HG03469 (cell line): Measurements from ENCODE around the gene NPB.
"Not testable (repeated sequence)": the region's sequence is repeated elsewhere in the genome, so short reads cannot be mapped to it uniquely, and the experiment has no call there.

Experiments
- ATAC-seq: cut with Tn5 transposase; IDR thresholded peaks from one replicate; pipeline ENCODE4 v1.9.1; 2021; ENCODE audit warnings: mild to moderate bottlenecking, moderate library complexity, moderate number of reproducible peaks; ENCODE audit not compliant: unreplicated experiment

Gene NPB

GRCh38 chr17:81910840-81911276 lies 8.8 kb downstream of the NPB start:
- ATAC-seq, result no peak

DNA sequence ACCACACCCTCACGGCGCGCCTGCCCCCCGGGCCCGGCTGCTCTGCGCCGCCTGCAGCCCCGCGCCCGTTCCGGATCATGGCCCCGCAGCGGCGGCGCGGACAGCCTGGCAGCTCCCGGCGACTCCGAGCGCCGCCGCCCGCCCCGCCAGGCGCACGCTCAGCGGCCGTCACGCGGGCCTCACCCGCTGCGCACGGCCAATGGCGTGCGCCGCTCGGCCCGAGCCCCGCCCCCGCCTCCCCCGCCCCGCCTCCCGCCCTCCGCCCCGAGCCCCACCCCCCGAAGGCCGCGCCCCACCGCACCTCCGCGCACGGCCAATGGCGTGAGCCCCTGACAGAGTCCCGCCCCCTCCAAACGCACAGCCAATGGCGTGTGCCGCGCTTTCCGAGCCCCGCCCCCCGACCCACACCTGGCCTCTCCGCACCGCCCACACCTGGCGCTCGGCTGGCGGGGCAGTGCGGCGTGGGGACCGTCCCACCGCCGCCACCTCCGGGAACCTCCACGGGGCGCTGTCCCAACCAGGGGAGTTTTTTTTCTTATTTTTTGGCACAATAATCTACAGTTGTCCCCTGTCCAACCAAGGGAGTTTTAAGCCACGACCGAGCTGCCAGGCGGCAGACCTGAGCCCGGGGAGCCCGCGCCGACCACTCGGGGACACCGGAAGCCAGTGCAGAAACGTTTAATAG lies 9.4 kb downstream of the NPB start, which contains the start of gene PCYT2:
Gene PCYT2 (minus strand): TSS at position 123 of the 685 bp plus-strand sequence. CDS start 44 bp downstream, at position 79.
- ATAC-seq, result no peak

- ATAC-seq, result no peak
These were observed 9.9 kb downstream of the NPB start for GRCh38 chr17:81911969-81912368.

- no peak for ATAC-seq
These were observed 10.6 kb downstream of the NPB start for GRCh38 chr17:81912441-81913309.

DNA sequence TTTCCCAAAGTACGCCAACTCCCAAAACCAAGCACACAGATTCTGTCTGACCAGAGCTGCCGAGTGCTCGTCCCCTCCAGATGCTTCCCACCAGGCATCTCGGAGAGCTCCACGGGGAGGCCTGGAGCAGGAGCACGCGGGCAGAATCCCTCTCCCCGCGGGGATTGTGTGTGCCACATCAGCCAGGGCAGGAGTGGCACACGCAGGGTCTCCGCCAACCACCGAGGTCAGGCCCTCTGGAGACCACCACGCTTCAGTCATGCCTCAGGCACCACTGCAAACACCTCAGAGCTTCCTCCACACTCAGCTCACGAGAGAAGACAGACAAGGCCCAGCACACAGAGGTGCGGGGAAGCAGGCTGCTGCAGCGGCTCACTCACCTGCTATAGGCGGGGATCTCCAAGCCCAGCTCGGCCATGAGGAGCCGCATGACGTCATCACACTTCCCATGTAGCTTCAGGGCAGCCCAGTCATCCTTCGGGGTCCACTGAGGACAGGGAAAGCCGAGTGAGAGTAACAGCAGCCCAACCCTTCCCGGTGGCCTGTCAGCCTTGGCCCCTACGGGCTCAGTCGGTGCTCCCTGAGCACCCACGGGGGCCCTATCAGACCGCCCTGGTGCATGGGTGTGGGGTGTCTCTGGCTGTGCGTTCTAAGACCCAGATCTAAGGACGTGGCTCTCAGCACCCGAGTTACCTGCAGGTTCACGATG lies 11.5 kb downstream of the NPB start:
- ATAC-seq, result no peak

GRCh38 chr17:81914103-81914850 lies 12.2 kb downstream of the NPB start:
- ATAC-seq, result no peak

DNA sequence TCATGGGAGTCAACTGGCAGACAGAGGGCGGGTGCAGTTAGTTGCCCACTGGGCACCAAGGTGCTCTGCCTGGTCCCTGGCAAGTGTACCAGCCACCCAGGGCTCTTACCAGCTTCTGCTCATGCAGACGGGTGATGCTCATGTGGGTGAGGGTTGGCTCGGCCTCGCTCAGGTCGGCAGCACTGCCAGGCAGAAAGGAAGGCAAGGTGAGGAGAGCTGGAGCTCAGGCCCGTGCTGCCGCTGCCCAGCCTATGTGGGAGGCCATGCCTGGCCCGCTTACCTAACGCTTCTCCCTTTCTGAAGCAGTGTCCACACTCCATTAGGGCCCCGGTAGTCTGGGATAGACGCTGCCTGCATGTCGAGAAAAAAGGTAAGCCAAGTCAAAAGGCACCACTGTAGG lies 13.3 kb downstream of the NPB start:
- ATAC-seq, result no peak

DNA sequence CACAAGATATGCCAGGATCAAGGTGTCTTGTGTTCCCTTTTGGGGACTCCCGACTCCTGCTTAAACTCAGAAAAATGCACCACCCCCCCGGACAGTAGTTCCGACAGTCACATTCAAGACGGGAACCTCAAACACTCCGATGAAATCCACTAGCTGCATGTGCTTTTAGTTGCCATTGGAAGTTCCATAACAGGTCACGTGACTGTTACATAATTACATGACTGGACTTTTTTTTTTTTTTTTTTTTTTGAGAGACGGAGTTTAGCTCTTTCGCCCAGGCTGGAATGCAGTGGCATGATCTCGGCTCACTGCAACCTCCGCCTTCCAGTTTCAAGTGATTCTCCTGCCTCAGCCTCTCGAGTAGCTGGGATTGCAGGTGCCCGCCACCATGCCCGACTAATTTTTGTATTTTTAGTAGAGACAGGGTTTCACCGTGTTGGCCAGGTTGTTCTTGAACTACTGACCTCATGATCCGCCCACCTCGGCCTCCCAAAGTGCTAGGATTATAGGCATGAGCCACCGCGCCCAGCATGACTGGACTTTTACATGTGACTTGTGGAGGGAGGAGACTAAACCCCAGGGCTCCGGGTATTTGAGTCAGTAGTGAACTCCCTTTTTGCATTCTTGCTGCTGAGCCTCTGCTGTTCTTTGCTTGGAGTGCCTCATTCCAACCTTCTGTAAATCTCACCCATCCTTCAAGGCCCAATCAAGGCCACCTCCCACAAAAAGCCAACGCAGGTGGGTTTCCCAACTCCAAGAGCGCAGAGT lies 14.4 kb downstream of the NPB start:
- no peak for ATAC-seq

GRCh38 chr17:81917565-81918332 lies 15.7 kb downstream of the NPB start, which contains the start of gene SIRT7:
SIRT7 (minus strand) TSS chr17:81918176; CDS start chr17:81918131, 45 bp downstream.
- ATAC-seq, result no peak

- not testable (repeated sequence) for ATAC-seq
These were observed 16.3 kb downstream of the NPB start for GRCh38 chr17:81918333-81918669.

GRCh38 chr17:81918832-81919545 lies 17.0 kb downstream of the NPB start:
- no peak for ATAC-seq

- ATAC-seq, result no peak
These were observed 18.8 kb downstream of the NPB start for GRCh38 chr17:81920612-81921536.

DNA sequence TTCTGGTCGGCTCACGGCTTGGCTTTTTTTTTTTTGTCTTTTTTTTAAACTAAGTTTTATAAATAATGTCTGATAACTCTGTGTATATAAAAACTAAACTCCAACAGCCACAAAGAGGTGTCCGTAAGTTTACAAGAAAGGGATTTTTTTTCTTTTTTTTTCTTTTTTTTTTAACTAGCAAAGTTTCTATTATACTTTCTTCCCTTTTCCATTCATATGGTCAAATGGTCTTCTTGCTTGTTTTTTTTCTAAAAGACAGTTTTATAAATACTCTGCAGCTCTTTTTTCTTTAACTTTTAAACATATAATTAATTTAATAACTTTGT lies 19.5 kb downstream of the NPB start:
- ATAC-seq, result no peak

- no peak for ATAC-seq
These were observed 20.0 kb downstream of the NPB start for GRCh38 chr17:81921996-81922565.

DNA sequence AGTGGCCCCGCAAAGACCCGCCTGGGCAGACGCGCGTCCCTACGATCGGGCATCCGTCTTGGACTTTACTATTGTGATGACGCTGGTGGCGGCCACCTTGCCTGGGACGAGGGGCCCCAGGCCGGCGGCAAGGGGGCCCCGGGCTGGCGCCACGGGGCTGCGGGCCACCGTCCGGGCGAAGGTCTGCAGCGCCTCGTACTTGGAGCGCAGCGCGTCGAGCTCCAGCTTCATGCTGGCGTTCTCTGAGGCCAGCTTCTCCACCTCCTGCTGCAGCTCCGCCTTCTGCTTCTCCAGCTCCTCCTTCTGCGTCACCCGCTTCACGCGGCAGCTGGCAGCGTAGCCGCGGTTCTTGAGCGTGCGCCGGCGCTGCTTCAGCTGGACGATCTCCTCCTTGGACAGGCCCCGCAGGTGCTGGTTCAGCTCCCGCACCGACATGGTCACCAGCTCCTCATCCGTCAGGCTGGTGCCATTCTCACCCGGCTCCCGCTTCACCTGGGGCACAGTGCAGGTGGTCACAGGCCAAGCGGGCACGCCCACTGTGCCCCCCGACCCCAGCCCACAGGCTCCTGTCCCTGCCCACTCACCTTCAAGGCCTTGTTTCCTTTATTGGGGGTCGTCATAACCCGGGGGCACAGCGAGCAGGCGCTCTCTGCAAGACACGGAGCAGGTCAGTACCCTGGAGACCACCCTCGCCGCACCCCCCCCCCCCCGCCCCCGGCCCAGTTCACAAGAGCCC lies 20.7 kb downstream of the NPB start:
- ATAC-seq, result no peak
